Measurements from ENCODE around the gene EFCAB8.

EFCAB8 gene

GRCh38 chr20:32975698-32976674 is 117.3 kb downstream of the EFCAB8 start:
- TF ChIP-seq, protein P1, sequence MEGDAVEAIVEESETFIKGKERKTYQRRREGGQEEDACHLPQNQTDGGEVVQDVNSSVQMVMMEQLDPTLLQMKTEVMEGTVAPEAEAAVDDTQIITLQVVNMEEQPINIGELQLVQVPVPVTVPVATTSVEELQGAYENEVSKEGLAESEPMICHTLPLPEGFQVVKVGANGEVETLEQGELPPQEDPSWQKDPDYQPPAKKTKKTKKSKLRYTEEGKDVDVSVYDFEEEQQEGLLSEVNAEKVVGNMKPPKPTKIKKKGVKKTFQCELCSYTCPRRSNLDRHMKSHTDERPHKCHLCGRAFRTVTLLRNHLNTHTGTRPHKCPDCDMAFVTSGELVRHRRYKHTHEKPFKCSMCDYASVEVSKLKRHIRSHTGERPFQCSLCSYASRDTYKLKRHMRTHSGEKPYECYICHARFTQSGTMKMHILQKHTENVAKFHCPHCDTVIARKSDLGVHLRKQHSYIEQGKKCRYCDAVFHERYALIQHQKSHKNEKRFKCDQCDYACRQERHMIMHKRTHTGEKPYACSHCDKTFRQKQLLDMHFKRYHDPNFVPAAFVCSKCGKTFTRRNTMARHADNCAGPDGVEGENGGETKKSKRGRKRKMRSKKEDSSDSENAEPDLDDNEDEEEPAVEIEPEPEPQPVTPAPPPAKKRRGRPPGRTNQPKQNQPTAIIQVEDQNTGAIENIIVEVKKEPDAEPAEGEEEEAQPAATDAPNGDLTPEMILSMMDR (IDR thresholded peaks at IDR 0.05; ENCODE audit: low read depth, low read length, missing control alignments): no peak
- no peak overlapping the region for H3K4me3 ChIP-seq (ENCODE audit: low read depth, low read length)
- no peak for DNase-seq (ENCODE audit: low read depth)

DNA sequence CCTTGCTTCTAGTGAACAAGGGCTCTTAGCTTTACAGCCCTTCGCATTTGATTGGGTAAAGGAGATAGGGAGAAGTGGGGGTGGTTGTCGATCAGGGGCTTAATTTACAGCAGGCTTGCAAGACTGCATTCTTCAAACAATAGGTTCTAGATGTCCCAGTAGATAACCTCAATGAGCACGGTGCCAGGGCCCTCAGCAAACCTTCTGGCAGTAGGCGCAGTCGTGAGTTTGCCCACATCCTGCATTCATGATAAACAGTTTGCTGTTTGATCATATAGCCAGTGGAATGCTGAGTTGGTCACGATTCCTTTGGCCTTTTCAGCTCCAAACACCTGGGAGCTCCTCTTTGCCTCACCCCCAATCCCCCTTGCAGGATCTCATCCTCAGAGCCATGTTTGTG is 118.0 kb downstream of the EFCAB8 start:
- H3K4me3 ChIP-seq (ENCODE audit: low read depth, low read length): no peak overlapping the region
- no peak for DNase-seq (ENCODE audit: low read depth)
- TF ChIP-seq, protein P1 (IDR thresholded peaks at IDR 0.05; ENCODE audit: low read depth, low read length, missing control alignments): no peak

- TF ChIP-seq, protein P1 (IDR thresholded peaks at IDR 0.05; ENCODE audit: low read depth, low read length, missing control alignments): no peak
- no peak for DNase-seq (ENCODE audit: low read depth)
- no peak overlapping the region for H3K4me3 ChIP-seq (ENCODE audit: low read depth, low read length)
Measured at GRCh38 chr20:32977281-32978008, 118.7 kb downstream of the EFCAB8 start.

DNA sequence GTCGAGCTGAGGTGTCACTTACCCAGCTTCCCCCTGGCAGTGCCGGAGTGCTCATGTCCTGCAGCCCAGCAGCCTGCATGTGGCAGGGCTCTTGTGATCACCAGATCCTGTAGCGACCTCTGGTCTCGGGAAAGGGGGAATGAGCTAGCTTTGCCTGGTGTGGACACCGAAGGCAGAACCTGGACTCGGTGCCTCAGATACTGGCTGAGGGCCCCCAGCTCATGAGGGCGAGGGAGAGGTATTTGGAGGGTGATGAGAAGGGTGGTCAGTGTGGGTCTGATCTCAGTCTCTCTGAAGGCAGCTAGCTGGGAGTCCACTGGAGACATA is 119.2 kb downstream of the EFCAB8 start:
- no peak for DNase-seq (ENCODE audit: low read depth)
- TF ChIP-seq, protein P1 (IDR thresholded peaks at IDR 0.05; ENCODE audit: low read depth, low read length, missing control alignments): no peak
- no peak overlapping the region for H3K4me3 ChIP-seq (ENCODE audit: low read depth, low read length)

GRCh38 chr20:32979201-32979998 is 120.7 kb downstream of the EFCAB8 start:
- no peak for DNase-seq (ENCODE audit: low read depth)
- TF ChIP-seq, protein P1 (IDR thresholded peaks at IDR 0.05; ENCODE audit: low read depth, low read length, missing control alignments): no peak
- H3K4me3 ChIP-seq (ENCODE audit: low read depth, low read length): no peak overlapping the region

GRCh38 chr20:32980131-32980941 is 121.6 kb downstream of the EFCAB8 start:
- TF ChIP-seq, protein P1 (IDR thresholded peaks at IDR 0.05; ENCODE audit: low read depth, low read length, missing control alignments): no peak
- DNase-seq (ENCODE audit: low read depth): no peak
- no peak overlapping the region for H3K4me3 ChIP-seq (ENCODE audit: low read depth, low read length)

Data from GM12864 (cell line).